IPS-11a (cell line): ENCODE measurements around the gene PRR35.
A peak's percentile ranks its signal among the peaks of the same experiment; 100 is the strongest.

ENCODE experiments used
- H3K4me3 ChIP-seq: one replicate; pipeline ENCODE4 v1.5.1; 2013; ENCODE audit warnings: low read depth, low read length, control low read depth

The PRR35 gene

GRCh38 chr16:578232-578869 lies 18.2 kb downstream of the PRR35 start:
- H3K4me3 ChIP-seq = no peak overlapping the region

GRCh38 chr16:578870-579405 lies 18.7 kb downstream of the PRR35 start:
- no peak overlapping the region for H3K4me3 ChIP-seq

- no peak overlapping the region for H3K4me3 ChIP-seq
Observed at GRCh38 chr16:580141-580945, 20.1 kb downstream of the PRR35 start.

DNA sequence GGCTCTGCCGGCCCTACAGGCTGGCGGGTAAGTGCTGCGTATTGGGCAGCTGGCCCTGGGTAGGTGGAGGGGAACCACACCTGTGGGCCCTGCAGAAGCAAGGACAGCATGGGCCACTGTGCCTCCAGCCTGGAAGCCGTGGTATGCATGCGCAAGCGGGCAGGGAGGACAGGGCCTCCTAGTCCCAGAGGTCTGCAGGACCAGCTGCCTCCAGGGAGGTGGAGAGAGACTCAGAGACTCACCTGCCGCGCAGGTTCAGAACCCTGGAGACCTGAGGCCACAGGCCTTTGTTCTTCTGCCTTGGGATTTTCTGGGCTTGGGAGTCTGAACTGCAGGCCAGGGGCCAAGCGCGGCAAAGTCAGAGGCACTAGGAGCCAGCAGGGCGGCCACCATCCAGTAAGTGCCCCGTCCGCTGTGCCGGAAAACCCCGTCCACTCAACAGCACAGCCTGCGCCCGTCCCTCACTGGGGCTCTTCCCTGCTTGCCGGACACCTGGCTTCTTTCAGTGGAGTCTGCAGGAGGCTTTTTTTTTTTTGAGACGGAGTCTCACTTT lies 20.8 kb downstream of the PRR35 start:
- no peak overlapping the region for H3K4me3 ChIP-seq

- no peak overlapping the region for H3K4me3 ChIP-seq
Observed at GRCh38 chr16:582218-582613, 22.0 kb downstream of the PRR35 start.

GRCh38 chr16:582614-583331 lies 22.6 kb downstream of the PRR35 start:
- no peak overlapping the region for H3K4me3 ChIP-seq

GRCh38 chr16:583470-583814 lies 23.2 kb downstream of the PRR35 start:
- H3K4me3 ChIP-seq = no peak overlapping the region

DNA sequence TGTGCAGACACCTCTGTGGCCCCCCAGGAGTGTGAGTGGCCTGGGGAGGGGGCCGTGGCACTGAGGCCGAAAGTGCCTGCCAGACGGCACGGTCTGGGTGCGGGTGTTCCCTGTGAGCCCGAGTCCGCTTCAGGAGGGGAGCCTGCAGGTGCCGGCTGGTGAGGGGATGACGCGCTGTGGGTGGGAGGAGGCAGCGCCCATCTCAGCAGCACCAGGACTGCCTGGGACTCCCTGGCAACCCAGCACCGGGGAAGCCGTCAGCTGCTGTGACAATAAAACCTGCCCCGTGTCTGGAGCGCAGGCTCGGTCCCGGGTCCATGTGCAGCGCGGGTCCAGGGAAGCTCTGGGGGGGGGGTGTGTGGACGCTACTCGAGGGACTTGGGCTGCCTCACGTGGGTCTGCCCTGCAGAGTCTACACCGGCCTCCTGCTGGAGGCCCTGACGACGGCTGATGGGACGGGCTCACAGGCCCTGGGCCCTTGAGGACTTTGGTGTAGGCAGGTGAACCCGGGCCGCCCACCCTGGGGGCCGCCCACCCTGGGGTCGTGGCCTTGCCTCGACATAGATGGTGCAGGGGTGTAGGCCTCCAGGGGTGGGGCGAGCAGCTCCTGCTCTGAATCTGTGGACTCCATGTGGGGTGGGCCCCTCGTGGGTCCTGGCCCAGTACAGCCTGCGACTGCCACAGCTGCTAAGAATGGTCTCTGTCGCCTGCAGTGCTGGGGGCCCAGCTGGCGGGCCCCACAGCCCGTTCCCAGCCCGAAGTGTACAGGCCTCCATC lies 23.8 kb downstream of the PRR35 start:
- H3K4me3 ChIP-seq = no peak overlapping the region

GRCh38 chr16:585351-585750 lies 25.2 kb downstream of the PRR35 start:
- no peak overlapping the region for H3K4me3 ChIP-seq

DNA sequence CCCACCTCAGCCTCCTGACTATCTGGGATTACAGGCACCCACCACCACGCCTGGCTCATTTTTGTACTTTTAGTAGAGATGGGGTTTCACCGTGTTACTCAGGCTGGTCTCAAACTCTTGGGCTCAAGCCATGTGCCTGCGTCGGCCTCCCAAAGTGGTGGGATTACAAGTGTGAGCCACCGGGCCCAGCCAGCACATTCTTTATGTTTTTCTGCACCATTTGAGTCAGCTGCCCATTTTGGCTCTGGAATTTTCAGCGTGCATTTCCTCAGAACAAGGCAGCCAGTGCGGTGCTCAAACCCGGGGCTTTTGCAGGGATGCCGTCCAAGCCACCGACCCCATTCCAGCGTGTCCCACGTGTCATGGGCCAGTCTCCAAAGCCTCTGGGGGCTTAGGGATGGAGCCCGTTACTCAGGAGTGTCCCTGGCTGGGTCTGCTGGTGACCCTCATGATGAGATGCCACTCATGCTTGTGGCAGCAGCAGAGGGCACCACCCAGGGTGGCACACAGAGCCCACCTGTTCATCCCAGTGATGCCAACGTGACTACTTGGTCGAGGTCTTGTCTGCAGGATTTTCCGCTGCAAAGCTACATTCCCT lies 26.0 kb downstream of the PRR35 start:
- H3K4me3 ChIP-seq = no peak overlapping the region

DNA sequence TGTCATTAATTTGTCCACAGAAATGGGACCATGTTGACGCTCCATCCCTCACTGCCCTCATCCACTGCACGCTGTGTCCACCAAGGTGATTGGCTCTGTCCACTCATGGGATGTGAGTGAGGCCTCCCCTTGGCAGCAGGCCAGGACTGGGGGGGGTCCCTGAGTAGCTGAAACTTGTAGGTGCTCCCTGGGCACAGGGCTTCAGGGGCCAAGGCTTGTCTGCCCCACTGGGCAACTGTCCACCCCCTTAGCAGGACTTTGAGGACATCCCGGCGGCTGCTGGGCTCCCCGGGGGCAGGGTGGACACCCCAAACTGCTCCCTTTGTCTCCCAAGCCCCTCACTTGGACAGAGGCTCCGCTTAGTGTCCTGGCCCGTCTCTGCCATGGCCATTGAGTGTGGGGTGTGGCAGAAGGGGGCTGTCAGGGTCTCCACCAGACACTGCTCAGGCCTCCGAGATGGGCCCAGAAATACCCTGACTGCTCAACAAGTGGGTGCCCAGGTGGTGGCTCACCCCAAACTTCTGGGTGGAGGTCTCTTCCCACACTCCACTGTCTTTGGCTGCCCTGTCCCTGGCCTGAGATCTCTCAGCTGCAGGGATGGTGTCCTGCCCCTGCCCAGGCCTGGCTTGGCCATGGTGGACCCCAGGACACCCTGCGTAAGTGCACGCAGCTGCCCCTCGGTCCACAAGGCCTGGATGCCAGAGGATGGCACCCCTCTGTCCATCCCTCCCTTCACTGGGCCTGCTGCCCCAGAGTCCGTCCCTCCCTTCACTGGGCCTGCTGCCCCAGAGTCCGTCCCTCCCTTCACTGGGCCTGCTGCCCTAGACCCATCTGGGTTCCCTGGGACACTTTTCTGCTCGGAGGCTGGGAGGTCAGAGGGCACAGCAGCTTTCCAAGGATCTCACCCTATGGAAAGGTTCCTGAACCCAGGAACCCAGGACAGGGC lies 26.7 kb downstream of the PRR35 start:
- no peak overlapping the region for H3K4me3 ChIP-seq

DNA sequence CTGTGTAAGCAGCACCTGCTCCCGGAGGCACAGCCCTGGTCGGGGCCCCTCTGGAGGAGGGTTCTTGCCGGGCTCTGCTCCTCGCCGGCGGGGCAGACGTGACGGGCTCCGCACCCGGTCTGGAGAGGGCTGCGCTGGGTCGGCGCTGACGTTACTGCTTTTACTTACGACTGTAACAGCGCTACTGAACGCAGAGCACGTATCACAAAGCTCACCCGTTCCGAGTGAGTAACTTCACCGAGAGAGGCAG lies 28.4 kb downstream of the PRR35 start:
- peak overlapping the region; percentile 98 for H3K4me3 ChIP-seq

DNA sequence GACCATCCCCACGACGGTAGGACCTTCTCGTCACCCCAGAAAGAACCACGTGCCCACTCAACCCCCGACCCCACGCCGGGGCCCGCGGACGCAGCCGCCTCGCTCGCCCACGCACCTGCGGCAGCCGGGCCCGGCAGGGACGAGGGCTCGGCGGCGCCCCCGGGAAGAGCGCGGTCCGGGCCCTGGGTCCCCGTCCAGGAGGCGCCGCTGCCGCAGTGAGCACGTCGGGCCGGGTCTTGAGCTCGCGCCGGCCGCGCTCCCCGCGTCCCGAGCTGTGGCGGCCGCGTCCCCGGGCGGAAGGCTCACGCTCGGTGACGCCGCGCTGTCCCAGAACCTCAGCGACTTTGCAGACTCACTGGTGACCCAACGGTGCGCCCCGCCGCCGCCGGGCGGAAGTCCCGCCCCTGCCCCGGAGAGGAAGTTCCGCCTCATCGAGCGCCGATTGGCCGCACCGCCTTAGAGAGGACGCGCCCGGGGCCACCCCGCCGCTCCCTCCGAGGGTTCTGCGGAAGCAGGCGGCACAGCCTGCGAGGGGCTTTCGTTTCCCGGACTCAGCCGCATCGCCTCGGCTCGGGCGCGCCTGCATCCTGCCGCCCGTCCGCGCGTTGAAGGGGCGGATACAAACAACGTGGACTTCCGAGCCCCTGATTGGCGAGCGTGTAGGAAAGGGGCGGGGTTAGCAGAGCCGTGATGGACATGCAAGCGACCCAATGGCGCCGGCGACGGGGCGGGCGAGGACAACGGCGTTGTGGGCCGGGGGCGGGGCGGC lies 28.9 kb downstream of the PRR35 start:
- H3K4me3 ChIP-seq = peak overlapping the region; percentile 98

GRCh38 chr16:589658-590187 lies 29.5 kb downstream of the PRR35 start, which contains the start of gene RAB40C:
Gene RAB40C, plus strand, starts transcription at chr16:590066. Its CDS starts 226 bp downstream, at chr16:590292.
- H3K4me3 ChIP-seq = peak within 1 kb of the TSS; percentile 98

GRCh38 chr16:590188-590814 lies 30.1 kb downstream of the PRR35 start:
- H3K4me3 ChIP-seq = peak overlapping the region; percentile 83

- peak overlapping the region; percentile 83 for H3K4me3 ChIP-seq
Observed at GRCh38 chr16:590815-591200, 30.6 kb downstream of the PRR35 start.

DNA sequence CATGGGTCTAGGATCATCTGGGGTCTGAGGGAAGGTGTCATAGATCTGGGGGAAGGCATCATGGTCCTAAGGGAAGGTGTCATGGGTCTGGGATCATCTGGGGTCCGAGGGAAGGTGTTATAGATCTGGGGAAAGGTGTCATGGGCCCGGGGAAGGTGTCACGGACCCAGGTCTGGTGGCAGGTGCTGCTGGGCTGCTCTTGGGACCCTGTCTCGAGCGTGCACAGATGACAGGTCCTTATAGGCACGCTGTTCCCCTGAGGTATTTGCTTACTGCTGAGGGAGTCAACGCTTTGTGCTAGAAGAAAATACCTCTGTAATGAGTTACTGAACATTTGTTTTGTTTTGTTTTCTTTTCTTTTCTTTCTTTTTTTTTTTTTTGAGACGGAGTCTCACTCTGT lies 31.0 kb downstream of the PRR35 start:
- H3K4me3 ChIP-seq = no peak overlapping the region
